ENCODE results near the gene CCDC171. TPM values are rescaled to one million over a fixed set of nuclear protein-coding genes. Genes with fewer than 3 reads are reported as not detected.

Gene CCDC171
- polyA plus RNA-seq, 3 donors: 0.08 to 0.17 (median 0.10) TPM

GRCh38 chr9:15813076-15813475 is 260.2 kb downstream of the CCDC171 start:
- H3K27me3 Mint-ChIP-seq (ENCODE audit: low read depth in 3 of 3): no peaks in the 10 kb centered on the region

GRCh38 chr9:15824310-15824709 is 271.5 kb downstream of the CCDC171 start:
- no peaks in the 10 kb centered on the region for H3K27me3 ChIP-seq (ENCODE audit: control insufficient read depth in 2 of 2, insufficient read depth in 2 of 2, low read length in 2 of 2)
- no peak overlapping the region for H3K4me3 Mint-ChIP-seq
- H3K4me1 Mint-ChIP-seq: no peaks in the 10 kb centered on the region
- H3K9me3 Mint-ChIP-seq: peaks cover 0 to 7% (median 0%) of the 10 kb centered on the region in 7 donors
- no peaks in the 10 kb centered on the region for H3K4me1 ChIP-seq (ENCODE audit: control insufficient read depth in 1 of 2, insufficient read depth in 2 of 2, low read length in 2 of 2)
- H3K4me2 ChIP-seq (replicated peaks; ENCODE audit: extremely low read depth, low read length, poor library complexity, severe bottlenecking): no peak overlapping the region
- intact Hi-C loops (cut with micrococcal nuclease): no loop called here
- H3K27ac Mint-ChIP-seq: no peak overlapping the region
- H2AFZ ChIP-seq (ENCODE audit: insufficient read depth, low read depth, low read length, poor library complexity, severe bottlenecking): no peak overlapping the region
- H3K79me2 ChIP-seq (ENCODE audit: insufficient read depth, low read length): no peaks in the 10 kb centered on the region
- no peaks in the 10 kb centered on the region for H3K36me3 ChIP-seq (replicated peaks in 1 of 2; ENCODE audit: control insufficient read depth in 1 of 2, insufficient read depth in 2 of 2, low read length in 2 of 2)
- no peaks in the 10 kb centered on the region for H4K20me1 ChIP-seq (ENCODE audit: insufficient read depth, low read length)
- H3K27ac ChIP-seq (ENCODE audit: low read depth in 1 of 2, low read length in 2 of 2): no peak overlapping the region
- TF ChIP-seq CTCF (IDR thresholded peaks at IDR 0.05): no peak
- H3K36me3 Mint-ChIP-seq: no peaks in the 10 kb centered on the region
- H3K9ac ChIP-seq (ENCODE audit: insufficient read depth, low read length, poor library complexity, severe bottlenecking): no peak overlapping the region
- H3K9me3 ChIP-seq (replicated peaks in 1 of 2; ENCODE audit: control insufficient read depth in 1 of 2, insufficient read depth in 1 of 2, low read length in 2 of 2): no peaks in the 10 kb centered on the region
- 100% methylated on average over 1 of the region's 4 CpGs for WGBS (ENCODE audit: insufficient coverage)
- H3K27me3 Mint-ChIP-seq (ENCODE audit: low read depth in 3 of 3): no peaks in the 10 kb centered on the region
- H3K4me3 ChIP-seq (replicated peaks in 1 of 3; ENCODE audit: low read depth in 2 of 3, low read length in 3 of 3): no peak overlapping the region
- DNase-seq: no peak

More at GRCh38 chr9:15813076-15813475, 260.2 kb downstream of the CCDC171 start:
- H4K20me1 ChIP-seq (ENCODE audit: insufficient read depth, low read length): no peaks in the 10 kb centered on the region
- DNase-seq: no peak
- no peaks in the 10 kb centered on the region for H3K4me1 Mint-ChIP-seq
- H3K4me2 ChIP-seq (replicated peaks; ENCODE audit: extremely low read depth, low read length, poor library complexity, severe bottlenecking): no peak overlapping the region
- no peak overlapping the region for H3K4me3 ChIP-seq (replicated peaks in 1 of 3; ENCODE audit: low read depth in 2 of 3, low read length in 3 of 3)
- H3K9me3 ChIP-seq (replicated peaks in 1 of 2; ENCODE audit: control insufficient read depth in 1 of 2, insufficient read depth in 1 of 2, low read length in 2 of 2): peaks cover 10 to 15% of the 10 kb centered on the region in 2 donors
- no peaks in the 10 kb centered on the region for H3K79me2 ChIP-seq (ENCODE audit: insufficient read depth, low read length)
- H3K27me3 ChIP-seq (ENCODE audit: control insufficient read depth in 2 of 2, insufficient read depth in 2 of 2, low read length in 2 of 2): no peaks in the 10 kb centered on the region
- intact Hi-C loops (cut with micrococcal nuclease): no loop called here
- no peak overlapping the region for H3K27ac ChIP-seq (ENCODE audit: low read depth in 1 of 2, low read length in 2 of 2)
- H2AFZ ChIP-seq (ENCODE audit: insufficient read depth, low read depth, low read length, poor library complexity, severe bottlenecking): no peak overlapping the region
- H3K9me3 Mint-ChIP-seq: peaks cover 9 to 17% (median 16%) of the 10 kb centered on the region in 7 donors
- no peaks in the 10 kb centered on the region for H3K4me1 ChIP-seq (ENCODE audit: control insufficient read depth in 1 of 2, insufficient read depth in 2 of 2, low read length in 2 of 2)
- 100% methylated on average over 2 of the region's 2 CpGs for WGBS (ENCODE audit: insufficient coverage)
- H3K27ac Mint-ChIP-seq: no peak overlapping the region
- no peaks in the 10 kb centered on the region for H3K36me3 Mint-ChIP-seq
- no peak overlapping the region for H3K9ac ChIP-seq (ENCODE audit: insufficient read depth, low read length, poor library complexity, severe bottlenecking)
- H3K36me3 ChIP-seq (replicated peaks in 1 of 2; ENCODE audit: control insufficient read depth in 1 of 2, insufficient read depth in 2 of 2, low read length in 2 of 2): no peaks in the 10 kb centered on the region
- no peak for TF ChIP-seq CTCF (IDR thresholded peaks at IDR 0.05)
- H3K4me3 Mint-ChIP-seq: no peak overlapping the region

All from CD14-positive monocyte (primary cell).